Rectal smooth muscle tissue (tissue), 1 donor: ENCODE results near the gene RABL3.
"Not testable (repeated sequence)": the region's sequence is repeated elsewhere in the genome, so short reads cannot be mapped to it uniquely, and the experiment has no call there.

Source experiments
- H3K27ac ChIP-seq: one replicate; pipeline ENCODE4 v1.7.0; 2013; ENCODE audit warnings: low read depth, low read length, inconsistent platforms
- H3K27me3 ChIP-seq: one replicate; pipeline ENCODE4 v1.7.0; 2013; ENCODE audit warnings: low read length; ENCODE audit not compliant: control insufficient read depth, insufficient read depth
- H3K36me3 ChIP-seq: one replicate; pipeline ENCODE4 v1.7.0; 2013; ENCODE audit warnings: low read length; ENCODE audit not compliant: control insufficient read depth, insufficient read depth
- H3K4me1 ChIP-seq: one replicate; pipeline ENCODE4 v1.7.0; 2013; ENCODE audit warnings: low read length; ENCODE audit not compliant: control insufficient read depth, insufficient read depth
- H3K4me3 ChIP-seq: one replicate; pipeline ENCODE4 v1.7.0; 2013; ENCODE audit warnings: low read length
- H3K9ac ChIP-seq: one replicate; pipeline ENCODE4 v1.7.0; 2013; ENCODE audit warnings: low read length

Gene RABL3

GRCh38 chr3:120765830-120766493 lies 23.6 kb upstream of the RABL3 start:
- Histone ChIP-seq H3K27me3 (no peaks in the 10 kb centered on the region), H3K27ac (no peak overlapping the region), H3K4me3 (no peak overlapping the region), H3K36me3 (no peaks in the 10 kb centered on the region), H3K9ac (no peak overlapping the region), H3K4me1 (peaks cover 5% of the 10 kb centered on the region)

GRCh38 chr3:120764206-120764605 lies 21.9 kb upstream of the RABL3 start:
- Histone ChIP-seq H3K27me3 (no peaks in the 10 kb centered on the region), H3K36me3 (no peaks in the 10 kb centered on the region), H3K27ac (no peak overlapping the region), H3K4me3 (no peak overlapping the region), H3K9ac (no peak overlapping the region), H3K4me1 (peaks cover 5% of the 10 kb centered on the region)

DNA sequence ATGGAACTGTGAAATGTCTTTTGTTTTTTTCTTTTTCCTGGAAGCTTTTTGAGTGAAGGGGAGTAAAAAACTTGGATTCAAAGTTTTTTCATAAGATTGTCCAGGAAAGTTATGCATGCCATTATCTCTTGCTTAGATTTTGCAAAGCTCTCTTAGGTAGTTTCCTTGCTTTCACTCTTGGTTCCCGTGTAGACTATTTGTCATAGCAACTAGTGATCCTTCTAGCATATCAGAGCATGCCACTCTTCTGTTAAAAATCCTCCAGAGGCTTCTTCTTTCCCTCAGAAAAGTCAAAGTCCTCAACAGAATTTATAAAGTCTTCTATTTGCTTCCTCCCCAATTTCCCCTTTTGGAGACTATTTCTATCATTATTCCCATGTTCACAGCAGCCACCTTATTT lies 21.3 kb upstream of the RABL3 start:
- H3K4me1 ChIP-seq: peaks cover 5% of the 10 kb centered on the region
- H3K9ac ChIP-seq: no peak overlapping the region
- no peaks in the 10 kb centered on the region for H3K27me3 ChIP-seq
- H3K36me3 ChIP-seq: no peaks in the 10 kb centered on the region
- no peak overlapping the region for H3K27ac ChIP-seq
- H3K4me3 ChIP-seq: no peak overlapping the region

GRCh38 chr3:120762615-120763014 lies 20.3 kb upstream of the RABL3 start:
- Histone ChIP-seq H3K27me3 (no peaks in the 10 kb centered on the region), H3K4me3 (no peak overlapping the region), H3K27ac (no peak overlapping the region), H3K4me1 (peaks cover 2% of the 10 kb centered on the region), H3K9ac (no peak overlapping the region), H3K36me3 (no peaks in the 10 kb centered on the region)

DNA sequence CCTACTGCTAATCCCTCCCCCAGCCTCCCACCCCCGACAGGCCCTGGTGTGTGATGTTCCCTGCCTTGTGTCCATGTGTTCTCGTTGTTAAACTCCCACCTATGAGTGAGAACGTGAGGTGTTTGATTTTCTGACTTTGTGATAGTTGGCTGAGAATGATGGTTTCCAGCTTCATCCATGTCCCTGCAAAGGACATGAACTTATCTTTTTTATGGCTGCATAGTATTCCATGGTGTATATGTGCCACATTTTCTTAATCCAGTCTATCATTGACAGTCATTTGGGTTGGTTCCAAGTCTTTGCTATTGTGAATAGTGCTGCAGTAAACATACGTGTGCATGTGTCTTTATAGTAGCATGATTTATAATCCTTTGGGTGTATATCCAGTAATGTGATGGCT lies 16.2 kb upstream of the RABL3 start:
- not testable (repeated sequence) for H3K9ac ChIP-seq, H3K27me3 ChIP-seq, H3K27ac ChIP-seq, H3K4me3 ChIP-seq, H3K36me3 ChIP-seq, H3K4me1 ChIP-seq

DNA sequence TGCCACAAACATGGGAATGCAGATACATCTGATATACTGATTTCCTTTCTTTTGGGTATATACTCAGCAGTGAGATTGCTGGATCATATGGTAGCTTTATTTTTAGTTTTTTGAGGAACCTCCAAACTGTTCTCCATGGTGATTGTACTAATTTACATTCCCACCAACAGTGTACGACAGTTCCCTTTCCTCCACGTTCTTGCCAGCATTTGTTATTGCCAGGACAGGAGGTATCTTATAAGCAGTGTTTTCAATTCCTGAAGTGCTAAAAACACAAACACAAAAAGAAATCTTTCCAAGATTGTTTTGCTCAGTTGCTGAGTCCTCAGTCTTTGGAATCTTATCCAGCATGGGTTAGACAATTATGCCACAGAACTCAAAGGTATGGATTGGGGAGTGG lies 13.7 kb upstream of the RABL3 start:
- Histone ChIP-seq H3K4me1 (no peaks in the 10 kb centered on the region), H3K36me3 (peaks cover 2% of the 10 kb centered on the region), H3K9ac (no peak overlapping the region), H3K27me3 (no peaks in the 10 kb centered on the region), H3K27ac (no peak overlapping the region), H3K4me3 (no peak overlapping the region)

DNA sequence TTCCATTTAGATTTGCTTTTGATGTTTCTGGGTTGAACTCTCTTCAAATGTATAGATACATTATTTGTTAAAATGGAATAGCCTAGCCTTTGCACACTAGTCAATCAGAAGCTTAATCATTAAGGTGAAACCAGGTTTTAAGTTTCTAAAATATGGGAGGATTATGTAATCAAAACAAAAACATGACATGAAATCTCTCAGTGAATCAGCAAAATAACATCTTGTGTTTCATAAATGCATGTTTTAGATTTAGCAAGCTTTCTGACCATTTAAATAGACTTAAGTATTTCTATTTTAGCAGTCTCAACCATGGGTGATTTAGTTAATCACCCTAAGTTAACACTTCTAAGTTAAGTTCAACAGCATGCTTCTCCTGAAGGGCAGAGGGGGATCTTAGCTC lies 11.5 kb upstream of the RABL3 start:
- Histone ChIP-seq H3K27ac (no peak overlapping the region), H3K27me3 (no peaks in the 10 kb centered on the region), H3K9ac (no peak overlapping the region), H3K4me3 (no peak overlapping the region), H3K36me3 (peaks cover 2% of the 10 kb centered on the region), H3K4me1 (no peaks in the 10 kb centered on the region)

DNA sequence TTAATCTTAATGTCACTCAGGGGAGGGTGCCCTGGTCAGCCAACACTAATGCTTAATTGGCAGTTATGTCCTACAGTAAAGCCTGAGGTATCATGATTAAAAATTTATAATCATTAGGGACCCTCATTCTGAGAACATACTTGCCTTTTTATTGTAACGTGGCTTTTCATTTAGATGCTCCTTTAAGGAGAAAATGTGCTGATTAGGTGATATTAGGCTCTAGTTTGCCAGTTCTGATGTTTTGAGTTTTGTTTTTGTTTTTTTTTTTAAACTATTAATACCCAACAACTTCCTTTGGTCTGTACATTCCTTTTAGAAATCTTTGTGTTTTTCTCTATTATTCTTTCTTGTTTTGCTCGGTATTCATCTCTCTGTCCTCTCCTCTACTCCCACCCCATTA lies 10.5 kb upstream of the RABL3 start:
- Histone ChIP-seq H3K27me3 (no peaks in the 10 kb centered on the region), H3K36me3 (peaks cover 2% of the 10 kb centered on the region), H3K4me3 (no peak overlapping the region), H3K9ac (no peak overlapping the region), H3K27ac (no peak overlapping the region), H3K4me1 (no peaks in the 10 kb centered on the region)

GRCh38 chr3:120752230-120752629 lies 9.9 kb upstream of the RABL3 start:
- no peak overlapping the region for H3K9ac ChIP-seq
- H3K27ac ChIP-seq: no peak overlapping the region
- H3K4me1 ChIP-seq: no peaks in the 10 kb centered on the region
- H3K27me3 ChIP-seq: no peaks in the 10 kb centered on the region
- H3K4me3 ChIP-seq: no peak overlapping the region
- peaks cover 2% of the 10 kb centered on the region for H3K36me3 ChIP-seq

- no peak overlapping the region for H3K9ac ChIP-seq
- no peaks in the 10 kb centered on the region for H3K4me1 ChIP-seq
- no peak overlapping the region for H3K27ac ChIP-seq
- H3K4me3 ChIP-seq: no peak overlapping the region
- peaks cover 2% of the 10 kb centered on the region for H3K36me3 ChIP-seq
- H3K27me3 ChIP-seq: no peaks in the 10 kb centered on the region
These were observed 7.5 kb upstream of the RABL3 start for GRCh38 chr3:120749843-120750242.

DNA sequence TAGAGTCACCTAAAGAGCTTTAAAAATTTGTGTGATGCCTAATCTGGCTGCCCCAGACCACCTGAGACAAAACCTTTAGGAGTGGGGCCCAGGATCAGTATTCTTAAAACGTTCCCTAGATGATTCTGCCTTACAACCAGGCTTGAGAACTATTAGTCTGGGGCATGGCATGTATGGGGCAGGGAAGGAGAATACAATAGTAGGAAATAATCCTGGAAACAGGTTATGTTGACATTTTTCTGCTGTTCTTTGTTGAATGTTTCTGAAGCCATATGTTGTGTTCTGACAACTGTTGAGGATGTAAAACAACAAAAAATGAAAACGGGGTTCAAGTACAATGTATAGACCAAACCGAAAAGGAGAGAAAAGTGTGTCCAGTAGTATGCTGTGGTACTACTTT lies 3.1 kb upstream of the RABL3 start:
- Histone ChIP-seq H3K36me3 (no peaks in the 10 kb centered on the region), H3K4me1 (peaks cover 5% of the 10 kb centered on the region), H3K9ac (no peak overlapping the region), H3K27ac (no peak overlapping the region), H3K27me3 (no peaks in the 10 kb centered on the region), H3K4me3 (no peak overlapping the region)

GRCh38 chr3:120743556-120744195 lies 1.4 kb upstream of the RABL3 start:
- Histone ChIP-seq H3K36me3 (no peaks in the 10 kb centered on the region), H3K27ac (no peak overlapping the region), H3K4me3 (peak overlapping the region; percentile 95), H3K27me3 (no peaks in the 10 kb centered on the region), H3K9ac (peak overlapping the region; percentile 4), H3K4me1 (peaks cover 5% of the 10 kb centered on the region)

GRCh38 chr3:120742849-120743365 lies 591 bp upstream of the RABL3 start:
- peak overlapping the region; percentile 95 for H3K4me3 ChIP-seq
- H3K36me3 ChIP-seq: no peaks in the 10 kb centered on the region
- H3K4me1 ChIP-seq: peaks cover 5% of the 10 kb centered on the region
- peak overlapping the region; percentile 85 for H3K9ac ChIP-seq
- H3K27ac ChIP-seq: peak overlapping the region; percentile 60
- H3K27me3 ChIP-seq: no peaks in the 10 kb centered on the region
